ENCODE results near the gene COMP. TPM values are rescaled to one million over a fixed set of nuclear protein-coding genes. Genes with fewer than 3 reads are reported as not detected.
"Not testable (repeated sequence)": the region's sequence is repeated elsewhere in the genome, so short reads cannot be mapped to it uniquely, and the experiment has no call there.

The COMP gene
- polyA plus RNA-seq, 1 donor (not counting 4 experiments of a cell fraction or from before 2014, with no cell fraction given): not detected

GRCh38 chr19:18735752-18736151 lies 55.4 kb downstream of the COMP start:
- DNase-seq (ENCODE audit: low read depth, low spot score) (no peak), FAIRE-seq (no peak)
- TF ChIP-seq EZH2 (IDR thresholded peaks at IDR 0.05; ENCODE audit: low read length) (no peak), CTCF (optimal IDR thresholded peaks at IDR 0.05 in 1 of 3, IDR thresholded peaks at IDR 0.05 in 1 of 3, conservative IDR thresholded peaks at IDR 0.05 in 1 of 3; ENCODE audit: extremely low read depth in 1 of 3, insufficient read depth in 2 of 3, low read length in 3 of 3) (no peak)
- Histone ChIP-seq H3K4me2 (ENCODE audit: control insufficient read depth, extremely low read depth, insufficient read depth, low read depth, low read length) (no peak overlapping the region), H3K4me1 (ENCODE audit: control insufficient read depth, extremely low read depth, insufficient read depth, low read length) (no peaks in the 10 kb centered on the region), H3K36me3 (ENCODE audit: control insufficient read depth in 2 of 2, extremely low read depth in 1 of 2, insufficient read depth in 2 of 2, low read length in 2 of 2) (no peaks in the 10 kb centered on the region), H3K9ac (ENCODE audit: control insufficient read depth, extremely low read depth, insufficient read depth, low read length) (no peak overlapping the region), H3K27me3 (ENCODE audit: control insufficient read depth, extremely low read depth, insufficient read depth, low read length) (no peaks in the 10 kb centered on the region), H4K20me1 (ENCODE audit: control insufficient read depth, extremely low read depth, insufficient read depth, low read length) (peaks cover 3% of the 10 kb centered on the region), H3K9me3 (ENCODE audit: control insufficient read depth, low read depth, low read length) (no peaks in the 10 kb centered on the region), H3K9me1 (ENCODE audit: control insufficient read depth, extremely low read depth, insufficient read depth, low read length) (no peaks in the 10 kb centered on the region), H2AFZ (ENCODE audit: control insufficient read depth, low read length) (no peak overlapping the region), H3K4me3 (ENCODE audit: control insufficient read depth in 2 of 3, extremely low read depth in 1 of 3, insufficient read depth in 2 of 3, low read depth in 1 of 3, low read length in 3 of 3) (no peak overlapping the region), H3K27ac (ENCODE audit: control insufficient read depth, insufficient read depth, low read length) (no peak overlapping the region), H3K79me2 (ENCODE audit: control insufficient read depth, insufficient read depth, low read length) (no peaks in the 10 kb centered on the region)
- dilution Hi-C loops (cut with MboI; ENCODE audit: extremely low pct_ligation_motif_present, low sequenced_read_pairs): no loop called here

- H2AFZ ChIP-seq (ENCODE audit: control insufficient read depth, low read length): no peak overlapping the region
- dilution Hi-C loops (cut with MboI; ENCODE audit: extremely low pct_ligation_motif_present, low sequenced_read_pairs): no loop called here
- no peaks in the 10 kb centered on the region for H3K36me3 ChIP-seq (ENCODE audit: control insufficient read depth in 2 of 2, extremely low read depth in 1 of 2, insufficient read depth in 2 of 2, low read length in 2 of 2)
- no peak for DNase-seq (ENCODE audit: low read depth, low spot score)
- TF ChIP-seq CTCF (optimal IDR thresholded peaks at IDR 0.05 in 1 of 3, IDR thresholded peaks at IDR 0.05 in 1 of 3, conservative IDR thresholded peaks at IDR 0.05 in 1 of 3; ENCODE audit: extremely low read depth in 1 of 3, insufficient read depth in 2 of 3, low read length in 3 of 3) (no peak), EZH2 (IDR thresholded peaks at IDR 0.05; ENCODE audit: low read length) (no peak)
- no peaks in the 10 kb centered on the region for H3K9me1 ChIP-seq (ENCODE audit: control insufficient read depth, extremely low read depth, insufficient read depth, low read length)
- no peak overlapping the region for H3K27ac ChIP-seq (ENCODE audit: control insufficient read depth, insufficient read depth, low read length)
- no peaks in the 10 kb centered on the region for H3K4me1 ChIP-seq (ENCODE audit: control insufficient read depth, extremely low read depth, insufficient read depth, low read length)
- H3K4me2 ChIP-seq (ENCODE audit: control insufficient read depth, extremely low read depth, insufficient read depth, low read depth, low read length): no peak overlapping the region
- no peaks in the 10 kb centered on the region for H3K79me2 ChIP-seq (ENCODE audit: control insufficient read depth, insufficient read depth, low read length)
- H3K9me3 ChIP-seq (ENCODE audit: control insufficient read depth, low read depth, low read length): no peaks in the 10 kb centered on the region
- no peak overlapping the region for H3K9ac ChIP-seq (ENCODE audit: control insufficient read depth, extremely low read depth, insufficient read depth, low read length)
- H4K20me1 ChIP-seq (ENCODE audit: control insufficient read depth, extremely low read depth, insufficient read depth, low read length): peaks cover 3% of the 10 kb centered on the region
- no peaks in the 10 kb centered on the region for H3K27me3 ChIP-seq (ENCODE audit: control insufficient read depth, extremely low read depth, insufficient read depth, low read length)
- FAIRE-seq: no peak
- no peak overlapping the region for H3K4me3 ChIP-seq (ENCODE audit: control insufficient read depth in 2 of 3, extremely low read depth in 1 of 3, insufficient read depth in 2 of 3, low read depth in 1 of 3, low read length in 3 of 3)
These were observed 55.8 kb downstream of the COMP start for GRCh38 chr19:18735324-18735723.

GRCh38 chr19:18733762-18734332 lies 57.3 kb downstream of the COMP start:
- H4K20me1 ChIP-seq (ENCODE audit: control insufficient read depth, extremely low read depth, insufficient read depth, low read length); H3K9me1 ChIP-seq (ENCODE audit: control insufficient read depth, extremely low read depth, insufficient read depth, low read length); H3K9ac ChIP-seq (ENCODE audit: control insufficient read depth, extremely low read depth, insufficient read depth, low read length); H3K9me3 ChIP-seq (ENCODE audit: control insufficient read depth, low read depth, low read length); DNase-seq (ENCODE audit: low read depth, low spot score); dilution Hi-C loops (cut with MboI; ENCODE audit: extremely low pct_ligation_motif_present, low sequenced_read_pairs); H3K27me3 ChIP-seq (ENCODE audit: control insufficient read depth, extremely low read depth, insufficient read depth, low read length); H3K27ac ChIP-seq (ENCODE audit: control insufficient read depth, insufficient read depth, low read length); H3K79me2 ChIP-seq (ENCODE audit: control insufficient read depth, insufficient read depth, low read length); H2AFZ ChIP-seq (ENCODE audit: control insufficient read depth, low read length); H3K4me3 ChIP-seq (ENCODE audit: control insufficient read depth in 2 of 3, extremely low read depth in 1 of 3, insufficient read depth in 2 of 3, low read depth in 1 of 3, low read length in 3 of 3); H3K4me1 ChIP-seq (ENCODE audit: control insufficient read depth, extremely low read depth, insufficient read depth, low read length); FAIRE-seq; H3K36me3 ChIP-seq (ENCODE audit: control insufficient read depth in 2 of 2, extremely low read depth in 1 of 2, insufficient read depth in 2 of 2, low read length in 2 of 2); H3K4me2 ChIP-seq (ENCODE audit: control insufficient read depth, extremely low read depth, insufficient read depth, low read depth, low read length): not testable (repeated sequence)
